ENCODE measurements around the gene CAMKMT. TPM values are rescaled to one million over a fixed set of nuclear protein-coding genes. Genes with fewer than 3 reads are reported as not detected.

CAMKMT gene
- total RNA-seq, 1 experiment from 2014 or later, result 17.4 TPM

DNA sequence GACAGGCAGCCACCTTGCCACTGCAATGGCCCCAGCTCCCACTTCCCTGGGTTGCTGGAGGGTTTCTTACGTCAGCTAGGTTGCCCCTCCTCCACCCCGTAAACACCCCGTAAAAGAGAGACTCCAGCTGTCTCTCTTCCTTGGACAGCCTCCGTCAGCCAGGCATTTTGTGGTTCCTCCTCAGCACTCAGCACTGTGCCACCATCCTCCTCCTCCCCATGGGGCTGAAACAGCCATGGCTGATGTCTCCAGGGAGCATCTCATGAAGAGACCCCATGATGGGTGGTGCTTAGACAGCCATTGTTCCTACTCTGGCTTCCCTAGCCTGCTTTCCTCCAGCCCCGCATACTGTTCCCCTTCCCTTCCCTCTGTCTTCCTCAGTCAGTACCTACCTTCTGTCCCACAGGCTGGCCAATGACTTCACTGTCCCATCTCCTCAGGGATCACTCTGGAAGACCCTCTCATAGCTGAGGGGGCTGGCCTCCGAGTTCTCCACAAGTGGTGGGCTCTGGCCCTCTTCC lies 436.5 kb downstream of the CAMKMT start:
- peak overlapping the region in 1 of 3 experiments; percentile 68; a peak in 1 of 7 replicates for H3K27ac Mint-ChIP-seq
- H2AK5ac ChIP-seq (ENCODE audit: insufficient read length, low read length), result no peak overlapping the region
- H2BK12ac ChIP-seq (ENCODE audit: insufficient read length, low read depth, low read length), result no peak overlapping the region
- H3K79me2 ChIP-seq (ENCODE audit: insufficient read depth, low read length), result no peaks in the 10 kb centered on the region
- no peak overlapping the region for H3K18ac ChIP-seq (ENCODE audit: insufficient read length, low read depth, low read length)
- H3K27me3 Mint-ChIP-seq (ENCODE audit: low read depth), result peaks cover 27% of the 10 kb centered on the region
- H3K27ac ChIP-seq (ENCODE audit: insufficient read length, low read depth, low read length), result no peak overlapping the region
- TF ChIP-seq, protein P1, sequence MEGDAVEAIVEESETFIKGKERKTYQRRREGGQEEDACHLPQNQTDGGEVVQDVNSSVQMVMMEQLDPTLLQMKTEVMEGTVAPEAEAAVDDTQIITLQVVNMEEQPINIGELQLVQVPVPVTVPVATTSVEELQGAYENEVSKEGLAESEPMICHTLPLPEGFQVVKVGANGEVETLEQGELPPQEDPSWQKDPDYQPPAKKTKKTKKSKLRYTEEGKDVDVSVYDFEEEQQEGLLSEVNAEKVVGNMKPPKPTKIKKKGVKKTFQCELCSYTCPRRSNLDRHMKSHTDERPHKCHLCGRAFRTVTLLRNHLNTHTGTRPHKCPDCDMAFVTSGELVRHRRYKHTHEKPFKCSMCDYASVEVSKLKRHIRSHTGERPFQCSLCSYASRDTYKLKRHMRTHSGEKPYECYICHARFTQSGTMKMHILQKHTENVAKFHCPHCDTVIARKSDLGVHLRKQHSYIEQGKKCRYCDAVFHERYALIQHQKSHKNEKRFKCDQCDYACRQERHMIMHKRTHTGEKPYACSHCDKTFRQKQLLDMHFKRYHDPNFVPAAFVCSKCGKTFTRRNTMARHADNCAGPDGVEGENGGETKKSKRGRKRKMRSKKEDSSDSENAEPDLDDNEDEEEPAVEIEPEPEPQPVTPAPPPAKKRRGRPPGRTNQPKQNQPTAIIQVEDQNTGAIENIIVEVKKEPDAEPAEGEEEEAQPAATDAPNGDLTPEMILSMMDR (conservative IDR thresholded peaks at IDR 0.05), result no peak
- no peak overlapping the region for H3K4ac ChIP-seq (ENCODE audit: low read depth, low read length)
- no peaks in the 10 kb centered on the region for H3K9me3 ChIP-seq (ENCODE audit: control insufficient read depth, low read depth, low read length)
- H4K20me1 ChIP-seq (ENCODE audit: control insufficient read depth, insufficient read depth, insufficient read length), result no peaks in the 10 kb centered on the region
- H3K36me3 Mint-ChIP-seq (ENCODE audit: insufficient read depth in 1 of 3, low read depth in 3 of 3), result no peaks in the 10 kb centered on the region; a peak in 1 of 7 replicates
- WGBS (ENCODE audit: extremely low coverage, insufficient read length, low lambda C conversion rate), result no CpG with 5 or more reads among the region's 6 CpGs
- no peak overlapping the region for H2BK120ac ChIP-seq (ENCODE audit: low read depth, low read length, poor library complexity, severe bottlenecking)
- no peak overlapping the region for H3K4me3 Mint-ChIP-seq
- H4K5ac ChIP-seq (ENCODE audit: insufficient read length, low read depth, low read length), result no peak overlapping the region
- H3K27me3 ChIP-seq (ENCODE audit: insufficient read depth, low read length), result no peaks in the 10 kb centered on the region; the same call in 1 of the 2 replicates
- H3K23me2 ChIP-seq (ENCODE audit: insufficient read length, low read depth, low read length, poor library complexity, severe bottlenecking), result peaks cover 15% of the 10 kb centered on the region
- H3K9me3 Mint-ChIP-seq, result peaks cover 0 to 10% of the 10 kb centered on the region in 2 experiments; a peak in 1 of 5 replicates
- H3K79me1 ChIP-seq (ENCODE audit: insufficient read depth, low read depth, low read length, poor library complexity, severe bottlenecking), result no peaks in the 10 kb centered on the region
- H2BK20ac ChIP-seq (ENCODE audit: low read depth, low read length, poor library complexity, severe bottlenecking), result no peak overlapping the region
- H2BK5ac ChIP-seq (ENCODE audit: insufficient read length, low read length), result no peak overlapping the region
- H2BK15ac ChIP-seq (ENCODE audit: low read depth, low read length), result no peak overlapping the region
- no peak overlapping the region for H3K4me2 ChIP-seq (ENCODE audit: insufficient read depth, insufficient read length, low read length)
- no peak overlapping the region for H4K8ac ChIP-seq (replicated peaks; ENCODE audit: insufficient read length, low read depth, low read length)
- H4K91ac ChIP-seq (ENCODE audit: insufficient read length, low read depth, low read length), result no peak overlapping the region
- H3K4me1 Mint-ChIP-seq, result peaks cover 41 to 49% of the 10 kb centered on the region in 2 experiments
- no peak overlapping the region for H3K9ac ChIP-seq (ENCODE audit: extremely low read depth, insufficient read length, low read length)
- no peak for DNase-seq
- H3K4me1 ChIP-seq (ENCODE audit: insufficient read depth, low read length), result peaks cover 7% of the 10 kb centered on the region
- H3K23ac ChIP-seq (ENCODE audit: insufficient read length, low read depth, low read length), result no peak overlapping the region
- H3K14ac ChIP-seq (ENCODE audit: insufficient read depth, low read length), result no peak overlapping the region
- H2AFZ ChIP-seq (ENCODE audit: low read length), result no peak overlapping the region
- H3T11ph ChIP-seq (ENCODE audit: low read length), result no peak overlapping the region
- H3K56ac ChIP-seq (ENCODE audit: insufficient read length, low read depth, low read length), result no peak overlapping the region

Measured in H9 (cell line).